Hepatocyte (in vitro differentiated cells): ENCODE data around the gene TBC1D5.

ENCODE experiments used
- EZH2phosphoT487 ChIP-seq: fragments of 200-600 bp; sonication (generic); IDR thresholded peaks from one replicate; pipeline ENCODE4 v1.6.1; 2018; ENCODE audit warnings: antibody characterized with exemption, mild to moderate bottlenecking, low read depth, moderate library complexity; ENCODE audit not compliant: unreplicated experiment, severe bottlenecking
- TF ChIP-seq, protein P1 (sequence below): fragments of 200-600 bp; sonication (generic); IDR thresholded peaks from 2 replicates; pipeline ENCODE4 v1.5.1; 2016; ENCODE audit warnings: antibody characterized with exemption, mild to moderate bottlenecking; ENCODE audit not compliant: poor library complexity

GRCh38 chr3:17213102-17213501 is 529.3 kb downstream of the TBC1D5 start:
- TF ChIP-seq, protein P1, sequence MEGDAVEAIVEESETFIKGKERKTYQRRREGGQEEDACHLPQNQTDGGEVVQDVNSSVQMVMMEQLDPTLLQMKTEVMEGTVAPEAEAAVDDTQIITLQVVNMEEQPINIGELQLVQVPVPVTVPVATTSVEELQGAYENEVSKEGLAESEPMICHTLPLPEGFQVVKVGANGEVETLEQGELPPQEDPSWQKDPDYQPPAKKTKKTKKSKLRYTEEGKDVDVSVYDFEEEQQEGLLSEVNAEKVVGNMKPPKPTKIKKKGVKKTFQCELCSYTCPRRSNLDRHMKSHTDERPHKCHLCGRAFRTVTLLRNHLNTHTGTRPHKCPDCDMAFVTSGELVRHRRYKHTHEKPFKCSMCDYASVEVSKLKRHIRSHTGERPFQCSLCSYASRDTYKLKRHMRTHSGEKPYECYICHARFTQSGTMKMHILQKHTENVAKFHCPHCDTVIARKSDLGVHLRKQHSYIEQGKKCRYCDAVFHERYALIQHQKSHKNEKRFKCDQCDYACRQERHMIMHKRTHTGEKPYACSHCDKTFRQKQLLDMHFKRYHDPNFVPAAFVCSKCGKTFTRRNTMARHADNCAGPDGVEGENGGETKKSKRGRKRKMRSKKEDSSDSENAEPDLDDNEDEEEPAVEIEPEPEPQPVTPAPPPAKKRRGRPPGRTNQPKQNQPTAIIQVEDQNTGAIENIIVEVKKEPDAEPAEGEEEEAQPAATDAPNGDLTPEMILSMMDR = no peak
- TF ChIP-seq EZH2phosphoT487 = no peak
